IMR-90 (cell line): Measurements from ENCODE around the gene KCNA10. TPM values are rescaled to one million over a fixed set of nuclear protein-coding genes. Genes with fewer than 3 reads are reported as not detected.

Experiments used
- ATAC-seq: fragments of 200-7000 bp; cut with Tn5 transposase; 2 replicates; pipeline ENCODE4 v1.9.1; 2020; ENCODE audit warnings: low read depth, mild to moderate bottlenecking, moderate library complexity
- BruUV-seq: library from RNA; stranded (reverse); fragments of 400-500 nt; replicated peaks from 2 replicates; lab custom pipeline; 2021; lab: Mats Ljungman, UMichigan
- CTCF ChIA-PET: fragments of 300-600 bp; formaldehyde crosslinking; extraction: SDS; loops from one replicate; lab custom pipeline; 2021; ENCODE audit warnings: antibody characterized with exemption; lab: Yijun Ruan, JAX
- POLR2A ChIA-PET: fragments of 300-600 bp; sonication (Branson Sonifier 250); formaldehyde crosslinking; loops from one replicate; lab custom pipeline; 2022; ENCODE audit warnings: antibody characterized with exemption; ENCODE audit not compliant: unreplicated experiment; lab: Charles Lee
- DNase-seq: peaks from one replicate; pipeline ENCODE4 v3.0.0; 2013
- H2AFZ ChIP-seq: replicated peaks from 2 replicates; pipeline ENCODE3; 2013; ENCODE audit warnings: low read length, mild to moderate bottlenecking; ENCODE audit not compliant: poor library complexity
- H2AK5ac ChIP-seq: 2 replicates; pipeline ENCODE4 v1.6.1; 2013; ENCODE audit warnings: low read depth, low read length, inconsistent platforms
- H2AK9ac ChIP-seq: replicated peaks from 2 replicates; pipeline ENCODE3; 2013; ENCODE audit warnings: mild to moderate bottlenecking, low read depth, low read length, moderate library complexity; ENCODE audit not compliant: poor library complexity
- H2BK120ac ChIP-seq: 2 replicates; pipeline ENCODE4 v1.6.1; 2013; ENCODE audit warnings: low read depth, low read length, inconsistent platforms
- H2BK15ac ChIP-seq: 3 replicates; pipeline ENCODE4 v1.6.1; 2013; ENCODE audit warnings: low read depth, low read length, inconsistent platforms
- H2BK20ac ChIP-seq: 2 replicates; pipeline ENCODE4 v1.6.1; 2013; ENCODE audit warnings: low read depth, mild to moderate bottlenecking, inconsistent platforms, low read length, moderate library complexity
- H2BK5ac ChIP-seq: 2 replicates; pipeline ENCODE4 v1.6.1; 2013; ENCODE audit warnings: mild to moderate bottlenecking, low read depth, low read length, inconsistent platforms; ENCODE audit not compliant: poor library complexity, severe bottlenecking
- H3K14ac ChIP-seq: replicated peaks from 2 replicates; pipeline ENCODE4 v1.6.1; 2013; ENCODE audit warnings: low read depth, low read length, inconsistent platforms
- H3K18ac ChIP-seq: 2 replicates; pipeline ENCODE4 v1.6.1; 2013; ENCODE audit warnings: low read depth, low read length, control low read depth
- H3K23ac ChIP-seq: 2 replicates; pipeline ENCODE4 v1.6.1; 2013; ENCODE audit warnings: low read depth, low read length, inconsistent platforms
- H3K27ac ChIP-seq: 2 replicates; pipeline ENCODE4 v1.5.1; 2013; ENCODE audit warnings: mild to moderate bottlenecking, control low read depth, low read length; ENCODE audit not compliant: insufficient read depth
- H3K27me3 ChIP-seq: 2 replicates; pipeline ENCODE4 v1.6.1; 2013; ENCODE audit warnings: low read length; ENCODE audit not compliant: control insufficient read depth, insufficient read depth
- H3K36me3 ChIP-seq: 2 replicates; pipeline ENCODE4 v1.6.1; 2013; ENCODE audit warnings: low read length, mixed read lengths; ENCODE audit not compliant: control insufficient read depth, insufficient read depth
- H3K4ac ChIP-seq: 2 replicates; pipeline ENCODE4 v1.6.1; 2013; ENCODE audit warnings: low read depth, low read length, inconsistent platforms
- H3K4me1 ChIP-seq: 2 replicates; pipeline ENCODE4 v1.6.1; 2013; ENCODE audit warnings: low read length, mixed read lengths; ENCODE audit not compliant: control insufficient read depth, insufficient read depth
- H3K4me2 ChIP-seq: 2 replicates; pipeline ENCODE4 v1.6.1; 2013; ENCODE audit warnings: low read depth, mild to moderate bottlenecking, control low read depth, low read length, moderate library complexity
- H3K4me3 ChIP-seq: 2 replicates; pipeline ENCODE4 v1.5.1; 2013; ENCODE audit warnings: low read depth, mild to moderate bottlenecking, control low read depth, low read length, moderate library complexity; ENCODE audit not compliant: insufficient read depth
- H3K56ac ChIP-seq: 2 replicates; pipeline ENCODE4 v1.6.1; 2013; ENCODE audit warnings: low read length, inconsistent platforms; ENCODE audit not compliant: insufficient read depth; ENCODE audit errors: extremely low read depth
- H3K79me1 ChIP-seq, 2 experiments: 2 replicates each; pipeline ENCODE4 v1.6.1; 2013; ENCODE audit warnings: low read length in 2 of 2, inconsistent platforms in 1 of 2, low read depth in 1 of 2
- H3K9ac ChIP-seq: 2 replicates; pipeline ENCODE4 v1.6.1; 2013; ENCODE audit warnings: low read depth, low read length, control low read depth
- H3K9me1 ChIP-seq: 2 replicates; pipeline ENCODE4 v1.6.1; 2013; ENCODE audit warnings: low read length, inconsistent platforms; ENCODE audit not compliant: insufficient read depth
- H3K9me3 ChIP-seq: 2 replicates; pipeline ENCODE4 v1.6.1; 2013; ENCODE audit warnings: low read length; ENCODE audit not compliant: control insufficient read depth, insufficient read depth
- H4K20me1 ChIP-seq: 2 replicates; pipeline ENCODE4 v1.6.1; 2013; ENCODE audit warnings: low read length, inconsistent platforms; ENCODE audit not compliant: insufficient read depth
- H4K5ac ChIP-seq: 2 replicates; pipeline ENCODE4 v1.6.1; 2013; ENCODE audit warnings: mild to moderate bottlenecking, low read depth, low read length, control low read depth
- H4K8ac ChIP-seq, 2 experiments: 2 replicates each; pipeline ENCODE4 v1.6.1; 2013; ENCODE audit warnings: low read depth in 2 of 2, low read length in 2 of 2, control low read depth in 1 of 2, inconsistent platforms in 1 of 2
- H4K91ac ChIP-seq: 2 replicates; pipeline ENCODE4 v1.6.1; 2013; ENCODE audit warnings: low read depth, low read length, inconsistent platforms; ENCODE audit not compliant: insufficient read depth
- BHLHE40 ChIP-seq: fragments of 150-350 bp; IDR thresholded peaks from 2 replicates; pipeline ENCODE4 v1.6.1; 2016; ENCODE audit warnings: mild to moderate bottlenecking, low read depth, low read length
- CEBPB ChIP-seq: IDR thresholded peaks from 2 replicates; pipeline ENCODE4 v1.6.1; 2012; ENCODE audit warnings: low read depth, low read length, improper control_type of control experiment
- MAZ ChIP-seq: IDR thresholded peaks from 2 replicates; pipeline ENCODE4 v1.6.1; 2012; ENCODE audit warnings: low read depth, mild to moderate bottlenecking, low read length, improper control_type of control experiment, moderate library complexity, borderline replicate concordance
- MXI1 ChIP-seq: IDR thresholded peaks from 2 replicates; pipeline ENCODE4 v1.6.1; 2012; ENCODE audit warnings: low read depth, mild to moderate bottlenecking, low read length, moderate library complexity, borderline replicate concordance
- NFE2L2 ChIP-seq: fragments of 150-350 bp; IDR thresholded peaks from 2 replicates; pipeline ENCODE4 v1.6.1; 2016; ENCODE audit warnings: low read depth, mild to moderate bottlenecking, low read length
- RAD21 ChIP-seq: IDR thresholded peaks from 2 replicates; pipeline ENCODE4 v1.6.1; 2012; ENCODE audit warnings: low read length, improper control_type of control experiment
- RCOR1 ChIP-seq: IDR thresholded peaks from 2 replicates; pipeline ENCODE4 v1.6.1; 2012; ENCODE audit warnings: mild to moderate bottlenecking, low read length, improper control_type of control experiment; ENCODE audit not compliant: insufficient replicate concordance
- RFX5 ChIP-seq: IDR thresholded peaks from 2 replicates; pipeline ENCODE4 v1.8.0; 2012; ENCODE audit warnings: low read depth, mild to moderate bottlenecking, low read length, moderate library complexity
- SMC3 ChIP-seq: fragments of 150-350 bp; IDR thresholded peaks from 2 replicates; pipeline ENCODE4 v1.6.1; 2016; ENCODE audit warnings: low read depth, mild to moderate bottlenecking, antibody characterized with exemption, low read length, moderate library complexity
- USF2 ChIP-seq: fragments of 150-350 bp; IDR thresholded peaks from 2 replicates; pipeline ENCODE4 v1.6.1; 2017; ENCODE audit warnings: mild to moderate bottlenecking, antibody characterized with exemption, low read length, low read depth
- WGBS, 2 experiments: methylation state at CpG; one replicate each; pipeline versions ENCODE4 v1.1.5 to v1.1.7; 2013; ENCODE audit warnings: missing lambda C conversion rate in 2 of 2; ENCODE audit not compliant: insufficient read length in 1 of 2; ENCODE audit errors: extremely low coverage in 2 of 2; 5-methylcytosine and 5-hydroxymethylcytosine counted together
- dilution Hi-C: fragments of 300-500 bp; cut with HindIII; formaldehyde crosslinking; loops from one replicate; pipeline ENCODE4 v1.14.3; 2018; ENCODE audit warnings: low sequenced_read_pairs; ENCODE audit not compliant: unreplicated experiment
- in situ Hi-C: fragments of 300-500 bp; cut with MboI; formaldehyde crosslinking; loops from 3 replicates; pipeline ENCODE4 v1.14.3; 2019; ENCODE audit warnings: low sequenced_read_pairs, inconsistent platforms, mixed read lengths
- intact Hi-C: fragments of 100-400 bp; cut with micrococcal nuclease; formaldehyde crosslinking; loops from 2 replicates; pipeline ENCODE4 v1.10.0; 2022
- polyA plus RNA-seq, 3 experiments: library from polyadenylated mRNA; depleted of rRNA; stranded (reverse); fragments of >200 nt; gene quantifications; 2 replicates each; pipeline ENCODE4 v1.2.3, GENCODE V29; 2012; ENCODE audit warnings: low replicate concordance in 1 of 3
- total RNA-seq: library from RNA; depleted of rRNA; stranded (reverse); fragments of >200 nt; gene quantifications from 2 replicates; pipeline ENCODE4 v1.2.3, GENCODE V29; 2012
- TF ChIP-seq, protein P1 (sequence below): conservative IDR thresholded peaks from 2 replicates; pipeline ENCODE4 v1.5.1; 2012; ENCODE audit warnings: mild to moderate bottlenecking, low read depth, low read length, improper control_type of control experiment

Gene KCNA10
- total and polyA plus RNA-seq, 2 of the 4 experiments (the other 2 are of a cell fraction), result not detected

- Histone ChIP-seq H4K5ac (no peak overlapping the region), H2BK20ac (no peak overlapping the region), H4K20me1 (no peaks in the 10 kb centered on the region), H3K9me3 (no peaks in the 10 kb centered on the region), H2AK9ac (no peak overlapping the region), H3K9ac (no peak overlapping the region), H2AFZ (no peak overlapping the region), H3K23ac (no peak overlapping the region), H4K91ac (no peak overlapping the region), H2BK120ac (no peak overlapping the region), H3K4me1 (no peaks in the 10 kb centered on the region), H3K18ac (no peak overlapping the region), H3K4ac (no peak overlapping the region), H3K27me3 (peaks cover 42% of the 10 kb centered on the region), H2BK15ac (no peak overlapping the region), H3K4me2 (no peak overlapping the region; the same call in 1 of the 2 replicates), H2BK5ac (no peak overlapping the region), H3K14ac (no peak overlapping the region), H3K79me1 (no peaks in the 10 kb centered on the region), H3K56ac (no peak overlapping the region), H3K36me3 (no peaks in the 10 kb centered on the region), H4K8ac (no peak overlapping the region), H3K27ac (no peak overlapping the region), H2AK5ac (no peak overlapping the region), H3K9me1 (no peaks in the 10 kb centered on the region), H3K4me3 (no peak overlapping the region)
- WGBS, 2 experiments, result 24% methylated on average over 9 of the region's 20 CpGs; no CpG with 5 or more reads in 1 of the 2 experiments
- ATAC-seq (peak; percentile 65), DNase-seq (peak; percentile 30)
- no TSS peak for BruUV-seq
- intact Hi-C loops, result loop anchor here (1.0 to 2.0 kb wide), 3 partner anchors 91 to 258 kb away; no protein-coding TSS in a partner anchor
- dilution Hi-C loops, result no loop called here
- ChIA-PET POLR2A (no interaction called here), CTCF (no interaction called here)
- no peak for TF ChIP-seq USF2
- peak; percentile 62 for TF ChIP-seq RAD21
- TF ChIP-seq SMC3, result peak; percentile 40; the same call in 1 of the 2 replicates
- no peak for TF ChIP-seq CEBPB
- no peak for TF ChIP-seq MXI1
- TF ChIP-seq NFE2L2, result no peak
- TF ChIP-seq, protein P1, sequence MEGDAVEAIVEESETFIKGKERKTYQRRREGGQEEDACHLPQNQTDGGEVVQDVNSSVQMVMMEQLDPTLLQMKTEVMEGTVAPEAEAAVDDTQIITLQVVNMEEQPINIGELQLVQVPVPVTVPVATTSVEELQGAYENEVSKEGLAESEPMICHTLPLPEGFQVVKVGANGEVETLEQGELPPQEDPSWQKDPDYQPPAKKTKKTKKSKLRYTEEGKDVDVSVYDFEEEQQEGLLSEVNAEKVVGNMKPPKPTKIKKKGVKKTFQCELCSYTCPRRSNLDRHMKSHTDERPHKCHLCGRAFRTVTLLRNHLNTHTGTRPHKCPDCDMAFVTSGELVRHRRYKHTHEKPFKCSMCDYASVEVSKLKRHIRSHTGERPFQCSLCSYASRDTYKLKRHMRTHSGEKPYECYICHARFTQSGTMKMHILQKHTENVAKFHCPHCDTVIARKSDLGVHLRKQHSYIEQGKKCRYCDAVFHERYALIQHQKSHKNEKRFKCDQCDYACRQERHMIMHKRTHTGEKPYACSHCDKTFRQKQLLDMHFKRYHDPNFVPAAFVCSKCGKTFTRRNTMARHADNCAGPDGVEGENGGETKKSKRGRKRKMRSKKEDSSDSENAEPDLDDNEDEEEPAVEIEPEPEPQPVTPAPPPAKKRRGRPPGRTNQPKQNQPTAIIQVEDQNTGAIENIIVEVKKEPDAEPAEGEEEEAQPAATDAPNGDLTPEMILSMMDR, result peak; percentile 56
- no peak for TF ChIP-seq BHLHE40
- TF ChIP-seq RFX5, result no peak
- TF ChIP-seq RCOR1, result no peak
- no peak for TF ChIP-seq MAZ
- in situ Hi-C loops, result loop anchor here (10.0 kb wide), 1 partner anchor 250 kb away; no protein-coding TSS in a partner anchor
Observed at GRCh38 chr1:110524311-110525248, 5.6 kb upstream of the KCNA10 start.
